Stimulated activated naive CD8-positive, alpha-beta T cell treated with anti-CD3 and anti-CD28 coated beads, Interleukin-15, Interleukin-2, amounts not matched to agents 100 U/mL and 50 U/mL, for 24 hours (primary cell): Measurements from ENCODE around the gene NMNAT1.
"Not testable (repeated sequence)": the region's sequence is repeated elsewhere in the genome, so short reads cannot be mapped to it uniquely, and the experiment has no call there.

ENCODE experiments used
- ATAC-seq: fragments of 150-1000 bp; cut with Tn5 transposase; one replicate; pipeline ENCODE4 v1.10.0; 2021
- DNase-seq: peaks from one replicate; pipeline ENCODE4 v3.0.0; 2021

Gene NMNAT1

DNA sequence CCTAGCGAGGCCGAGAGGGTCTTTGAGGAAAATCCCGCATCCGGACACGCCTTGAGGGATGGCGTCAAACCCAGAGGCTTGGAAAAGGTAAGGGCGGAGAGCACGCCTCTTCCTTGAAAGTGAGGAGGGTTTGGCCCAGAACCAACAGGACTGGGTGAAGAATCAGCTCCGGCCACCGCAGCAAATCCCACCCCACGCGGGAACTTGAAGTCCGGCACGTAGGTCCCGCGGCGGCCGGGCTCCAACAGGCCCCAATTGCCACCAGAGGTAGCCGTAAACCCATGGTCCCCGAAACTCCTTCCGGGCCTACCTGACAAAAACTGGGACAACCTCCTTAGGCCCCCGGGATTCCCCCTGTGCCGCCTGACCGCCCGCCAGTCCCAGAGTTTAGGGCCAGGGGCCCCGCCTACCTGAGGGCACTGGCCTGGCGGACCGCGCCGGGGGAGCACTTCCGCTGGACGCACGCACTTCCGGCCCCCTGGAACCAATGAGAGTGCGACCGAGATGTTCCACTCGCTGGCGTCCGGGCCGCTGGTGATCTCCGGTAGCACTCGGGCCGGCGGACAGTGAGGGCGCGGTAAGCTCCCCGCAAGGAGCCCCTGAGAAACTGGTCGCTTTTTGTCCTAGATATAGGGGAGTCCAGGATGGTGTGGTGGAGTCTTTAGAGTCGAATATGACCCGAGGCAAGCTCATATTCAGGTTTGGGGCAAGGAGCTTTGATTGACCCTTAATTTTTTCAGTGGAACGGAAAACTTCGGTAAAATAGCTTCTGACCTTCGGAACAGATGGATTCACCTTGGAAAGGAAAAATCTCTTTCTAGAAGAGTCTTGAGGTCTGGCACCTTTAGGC lies at the start of gene NMNAT1, which contains the start of gene LZIC:
Gene NMNAT1, plus strand, starts transcription at position 537 of the 850 bp plus-strand sequence. CDS start 28,599 bp downstream, outside the sequence.
Gene LZIC, minus strand, starts transcription at position 453 of the 850 bp plus-strand sequence. CDS start 6,772 bp downstream, outside the sequence.
- ATAC-seq (peak; percentile 98), DNase-seq (peak; percentile 94)

DNA sequence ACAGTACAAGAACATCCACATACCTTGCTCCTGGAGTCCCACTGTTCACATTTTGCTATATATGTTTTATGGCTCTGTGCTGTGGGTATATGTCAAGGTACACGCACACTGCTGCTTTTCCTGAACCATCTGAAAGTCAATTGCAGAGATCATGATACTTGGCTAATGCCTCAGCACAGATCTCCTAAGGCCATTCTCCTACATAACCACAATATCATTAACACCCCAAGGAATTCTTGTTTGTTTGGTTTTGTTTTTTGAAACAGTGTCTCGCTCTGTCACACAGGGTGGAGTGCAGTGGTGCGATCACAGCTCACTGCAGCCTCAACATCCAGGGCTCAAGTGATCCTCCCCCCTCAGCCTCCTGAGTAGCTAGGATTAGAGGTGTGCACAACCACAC lies 49.2 kb upstream of the NMNAT1 start:
- no peak for DNase-seq
- no peak for ATAC-seq

DNA sequence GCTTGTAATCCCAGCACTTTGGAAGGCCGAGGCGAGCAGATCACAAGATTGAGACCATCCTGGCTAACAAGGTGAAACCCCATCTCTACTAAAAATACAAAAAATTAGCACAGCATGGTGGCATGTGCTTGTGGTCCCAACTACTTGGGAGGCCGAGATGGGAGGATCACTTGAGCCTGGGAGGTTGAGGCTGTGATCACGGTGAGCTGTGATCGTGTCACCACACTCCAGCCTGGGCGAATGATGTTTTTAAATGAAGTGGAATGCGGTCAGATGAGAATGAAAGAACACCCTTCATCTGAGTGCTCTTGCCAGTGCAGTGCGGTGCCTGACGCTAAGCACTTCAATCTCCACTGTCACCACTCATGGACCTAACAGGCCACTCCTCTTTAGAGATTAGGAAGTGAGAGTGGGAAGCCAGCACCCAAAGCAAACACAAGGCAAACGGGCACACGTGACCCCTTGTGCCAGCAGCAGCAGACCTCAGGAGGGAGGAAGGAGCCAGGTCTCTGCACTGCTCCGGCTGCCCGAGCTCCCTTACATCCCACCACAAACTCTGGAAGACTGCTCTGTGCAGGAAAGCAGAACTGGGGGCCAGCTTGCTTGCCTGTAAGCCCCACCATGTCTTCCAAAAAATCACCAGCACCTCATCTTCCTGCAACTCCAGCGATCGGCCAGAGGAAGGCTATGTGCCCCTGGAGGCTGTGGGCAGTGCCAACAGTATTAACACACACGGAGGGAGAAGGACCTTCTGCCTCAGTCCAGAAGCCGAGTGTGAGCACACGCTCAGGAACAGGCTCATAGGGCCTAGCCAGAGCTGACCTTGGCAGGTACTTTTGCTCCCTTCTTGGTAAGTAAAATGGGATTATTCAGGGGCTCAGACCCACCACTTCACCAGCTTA lies 42.9 kb upstream of the NMNAT1 start:
- no peak for DNase-seq

DNA sequence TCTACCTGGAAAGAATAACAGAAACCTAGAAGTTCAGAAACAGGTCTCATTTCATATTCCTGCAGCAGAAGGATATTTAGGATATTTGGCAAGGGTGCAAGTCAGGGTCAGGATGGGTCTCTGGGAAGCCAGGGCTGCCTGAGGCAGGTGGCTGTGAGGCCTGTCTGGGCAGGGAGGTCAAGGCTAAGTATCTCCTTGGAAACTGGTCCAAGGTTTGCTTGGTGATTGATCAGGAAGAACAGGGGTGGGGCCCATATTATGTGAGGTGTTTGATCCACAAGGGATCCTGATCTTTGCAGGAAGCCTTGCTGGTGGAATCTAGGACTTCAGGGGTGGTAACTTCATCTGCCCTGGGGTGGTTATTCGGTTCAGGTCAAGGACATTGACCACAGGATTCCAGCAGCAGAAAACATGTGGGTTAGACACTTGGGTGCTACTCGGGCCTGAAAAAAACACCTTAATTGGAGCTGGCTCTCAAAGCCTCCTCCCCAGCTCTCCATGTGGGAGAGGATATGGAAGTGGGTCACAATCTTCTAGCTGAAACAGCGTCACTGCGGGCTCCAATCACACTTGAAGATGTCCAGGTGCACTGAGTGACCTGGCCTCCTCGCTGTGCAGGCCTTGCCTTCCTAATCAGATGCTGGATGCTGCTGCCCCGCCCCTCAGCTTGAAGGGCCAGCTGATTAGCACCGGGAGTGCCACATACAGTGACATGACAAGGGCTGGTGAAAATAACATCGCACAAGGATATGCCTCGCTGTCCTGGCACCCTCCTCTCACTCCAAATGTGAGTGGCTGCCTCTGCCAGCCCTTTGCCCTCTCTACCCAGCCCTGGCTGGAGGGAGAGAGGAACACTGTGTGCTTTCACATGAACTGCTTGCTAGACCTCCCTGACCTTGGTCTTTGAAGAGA lies 41.9 kb upstream of the NMNAT1 start:
- no peak for ATAC-seq
- DNase-seq: no peak

More for the DNA sequence above, 42.9 kb upstream of the NMNAT1 start:
- ATAC-seq: peak; percentile 9

DNA sequence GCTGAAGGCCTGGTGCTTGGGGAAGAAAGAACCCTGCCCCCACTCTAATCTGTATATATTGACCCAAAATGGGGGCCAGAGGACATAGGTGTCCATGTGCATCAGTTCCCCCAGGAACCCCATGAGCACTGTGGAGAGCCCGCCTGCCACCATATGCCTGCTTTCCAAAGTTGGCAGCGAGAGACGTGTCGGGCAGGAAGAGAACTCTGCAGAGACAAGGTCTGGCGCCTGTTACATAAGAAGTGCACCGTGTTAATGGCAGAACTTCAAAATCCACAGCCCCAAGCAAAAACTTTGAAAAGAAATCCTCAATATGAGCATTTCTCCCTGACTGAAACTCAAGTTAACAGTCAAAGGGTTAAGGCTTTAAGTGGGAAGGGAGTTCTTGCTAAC lies 41.2 kb upstream of the NMNAT1 start:
- ATAC-seq (no peak), DNase-seq (no peak)

DNA sequence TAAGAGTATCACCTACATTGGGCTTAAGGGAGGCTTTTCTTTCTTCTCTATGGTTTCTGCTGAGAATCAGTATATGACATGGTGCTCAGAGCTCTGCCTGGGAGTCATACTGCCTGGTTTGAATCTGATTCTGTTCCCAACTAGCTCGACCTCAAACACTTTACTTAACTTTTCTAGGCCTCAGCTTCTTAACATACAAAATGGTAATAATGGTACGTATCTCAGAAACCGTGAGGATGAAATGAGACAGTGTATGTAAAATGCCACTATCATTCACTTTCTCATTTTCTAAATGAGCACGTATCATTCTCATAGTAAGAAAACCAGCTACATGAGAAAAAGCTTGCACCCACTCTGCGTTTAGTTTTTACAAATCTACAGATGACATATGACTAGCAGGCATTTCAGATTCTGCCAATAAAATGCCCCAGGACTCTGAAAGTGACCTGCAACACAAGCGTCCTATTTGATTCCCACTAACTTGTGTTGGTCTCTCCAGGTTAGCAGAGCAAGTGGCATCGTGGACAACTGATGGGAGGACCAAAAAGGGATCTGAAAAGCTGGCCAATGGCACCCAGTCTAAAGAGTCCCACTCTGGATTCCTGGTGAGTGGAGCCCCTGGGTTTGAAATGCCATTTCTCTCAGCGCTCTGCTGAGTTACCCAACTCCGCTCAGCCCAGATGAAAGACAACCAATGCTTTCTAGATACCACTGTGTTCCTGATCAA lies 39.3 kb upstream of the NMNAT1 start:
- DNase-seq (no peak), ATAC-seq (peak; percentile 70)

DNA sequence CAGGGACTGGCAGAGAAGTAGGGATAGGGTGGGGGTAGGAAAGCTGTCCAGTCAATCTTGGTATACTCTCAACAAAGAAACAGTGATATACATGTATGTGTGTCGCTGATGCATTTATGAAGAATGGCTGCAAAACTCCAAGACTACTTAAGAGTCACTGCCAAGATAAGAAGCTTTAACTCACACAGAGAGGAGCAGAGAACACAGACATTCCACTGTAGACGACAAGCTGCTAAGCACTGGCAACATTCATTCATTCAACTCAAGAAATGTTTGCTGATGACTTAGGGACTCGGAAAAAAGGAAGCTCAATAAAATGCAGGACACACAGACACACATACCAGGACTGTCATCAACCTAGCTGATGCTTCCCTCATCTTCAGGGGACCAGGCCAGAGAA lies 38.7 kb upstream of the NMNAT1 start:
- DNase-seq: no peak
- ATAC-seq: no peak

DNA sequence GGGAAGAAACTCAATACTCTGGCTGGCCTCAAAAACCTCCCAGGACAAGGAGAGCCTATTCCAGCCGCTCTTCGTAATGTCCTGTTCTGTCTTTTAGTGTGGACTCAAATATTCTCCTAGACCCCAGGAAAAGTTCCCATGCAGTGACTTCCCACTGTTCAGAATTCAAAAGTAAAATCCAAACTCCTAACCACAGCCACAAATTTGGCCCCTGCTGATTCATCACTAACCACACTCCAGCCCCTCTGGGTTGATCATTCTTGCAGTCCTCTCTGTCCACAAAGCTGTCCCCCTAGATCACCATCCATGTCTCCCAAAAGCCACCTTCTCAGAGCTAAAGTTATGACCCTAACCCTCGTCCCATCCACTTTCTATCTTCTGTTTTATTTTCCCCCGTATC lies 38.3 kb upstream of the NMNAT1 start:
- no peak for ATAC-seq
- DNase-seq: no peak

DNA sequence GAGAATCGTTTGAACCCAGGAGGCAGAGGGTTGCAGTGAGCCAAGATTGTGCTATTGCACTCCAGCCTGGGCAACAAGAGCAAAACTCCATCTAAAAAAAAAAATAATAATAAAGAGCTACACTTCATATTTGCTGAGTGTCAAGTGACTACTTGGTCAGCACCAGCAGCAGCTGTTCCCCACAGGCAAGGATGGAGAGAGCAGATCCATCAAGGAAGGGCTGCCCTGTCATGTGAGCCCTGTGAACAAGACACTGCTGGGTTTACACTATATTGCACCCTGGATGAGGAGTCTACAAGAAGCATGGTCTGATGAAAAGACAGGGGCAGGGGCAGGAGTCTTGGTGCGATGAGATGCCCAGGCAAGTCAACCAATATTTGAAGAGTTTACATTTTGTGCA lies 36.8 kb upstream of the NMNAT1 start:
- no peak for DNase-seq
- no peak for ATAC-seq

DNA sequence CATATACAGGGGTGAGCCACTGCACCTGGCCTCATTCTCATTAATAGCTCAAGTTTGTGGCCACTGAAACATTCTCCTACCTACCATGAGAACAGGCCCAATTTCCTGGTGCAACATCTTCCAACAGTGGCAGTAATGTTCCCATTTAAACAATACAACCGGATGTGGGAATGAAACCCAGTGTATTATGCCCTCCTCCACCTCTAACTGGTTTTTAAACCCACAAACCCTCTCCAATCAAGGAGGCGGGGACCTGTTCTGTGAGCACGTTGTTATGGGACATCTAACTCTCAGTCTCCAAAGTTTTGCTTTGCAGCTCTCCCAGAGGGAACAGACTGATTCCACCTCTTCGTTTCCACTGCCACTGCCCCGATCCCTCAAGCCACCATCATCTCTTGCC lies 35.8 kb upstream of the NMNAT1 start:
- DNase-seq: no peak

DNA sequence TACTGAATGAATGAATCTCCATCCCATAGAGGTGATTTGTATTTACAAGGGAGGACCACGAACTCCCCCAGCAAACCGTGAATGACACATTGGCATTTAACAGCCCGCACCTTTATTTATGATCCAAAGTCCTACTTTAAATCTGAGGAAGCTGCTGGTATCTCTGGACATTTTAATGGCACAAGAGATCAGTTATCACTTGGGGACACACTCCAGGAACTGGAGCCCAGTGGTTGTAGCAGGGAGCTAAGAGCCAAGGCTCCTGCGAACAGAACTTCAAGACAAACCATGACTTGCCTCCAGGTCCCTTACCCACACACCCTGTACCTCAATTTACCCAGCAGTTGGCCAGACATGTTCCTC lies 34.4 kb upstream of the NMNAT1 start:
- ATAC-seq (no peak), DNase-seq (no peak)

More for the DNA sequence above, 35.8 kb upstream of the NMNAT1 start:
- no peak for ATAC-seq

DNA sequence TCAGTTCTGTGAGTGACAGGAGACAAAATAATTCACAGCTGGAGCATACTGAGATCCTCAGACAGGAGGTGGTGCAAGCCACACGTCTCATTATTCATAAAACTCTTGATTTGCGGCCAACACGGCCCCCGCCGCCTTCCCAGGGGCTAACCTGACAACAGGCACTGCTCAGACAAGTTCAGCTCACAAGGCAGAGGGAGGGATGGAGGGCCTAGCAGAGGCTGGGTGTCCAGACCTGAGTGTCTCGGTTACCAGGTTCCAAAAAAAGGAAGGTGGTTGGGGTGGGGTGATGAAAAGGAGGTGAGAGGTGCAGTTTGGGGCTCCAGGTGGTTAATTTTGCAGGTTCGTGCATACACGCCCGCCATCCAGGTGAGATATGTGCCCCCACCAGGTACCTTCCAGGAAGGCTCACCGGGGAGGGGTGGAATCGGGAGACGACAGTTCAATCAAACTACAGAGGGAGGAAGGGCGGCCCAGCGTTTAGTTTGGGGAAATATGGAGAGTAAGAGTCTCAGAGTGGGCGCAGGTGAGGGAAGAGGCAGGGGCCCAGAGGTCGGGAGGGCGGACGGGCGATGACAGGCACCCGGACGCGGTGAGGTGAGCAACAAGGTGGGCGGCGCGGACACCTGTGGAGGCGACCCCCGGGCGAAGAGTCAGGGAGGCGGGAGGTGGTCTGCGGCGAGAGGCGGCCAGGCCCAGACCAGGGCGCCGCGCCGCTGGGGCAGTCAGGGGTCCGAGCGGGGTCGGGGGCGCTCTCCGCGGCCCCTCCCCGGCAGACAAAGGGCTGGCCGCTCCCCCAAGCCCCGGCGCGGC lies 33.8 kb upstream of the NMNAT1 start:
- peak; percentile 54 for DNase-seq

DNA sequence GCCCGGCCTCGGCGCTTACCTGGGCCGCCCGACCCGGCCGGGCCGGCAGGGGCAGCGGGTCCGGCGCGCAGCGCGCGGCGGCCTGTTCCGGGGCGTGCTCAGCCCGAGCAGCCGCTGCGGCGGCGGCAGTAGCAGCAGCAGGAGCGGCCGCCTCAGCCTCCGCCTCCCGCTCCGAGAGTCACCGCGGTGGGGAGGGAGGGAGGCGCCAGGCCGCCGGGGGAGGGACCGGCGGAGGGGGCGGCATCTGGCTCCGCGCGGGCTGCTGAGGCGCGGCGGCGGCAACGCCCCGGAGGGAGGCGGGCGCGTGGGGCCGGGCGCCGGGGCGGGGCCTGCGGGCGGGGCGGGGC lies 33.2 kb upstream of the NMNAT1 start, which contains the start of gene CTNNBIP1:
Gene CTNNBIP1, minus strand, starts transcription at position 194 of the 347 bp plus-strand sequence. CDS start 38,205 bp downstream, outside the sequence.
- DNase-seq (no peak), ATAC-seq (peak; percentile 88)

More for the DNA sequence above, 33.8 kb upstream of the NMNAT1 start:
- no peak for ATAC-seq

DNA sequence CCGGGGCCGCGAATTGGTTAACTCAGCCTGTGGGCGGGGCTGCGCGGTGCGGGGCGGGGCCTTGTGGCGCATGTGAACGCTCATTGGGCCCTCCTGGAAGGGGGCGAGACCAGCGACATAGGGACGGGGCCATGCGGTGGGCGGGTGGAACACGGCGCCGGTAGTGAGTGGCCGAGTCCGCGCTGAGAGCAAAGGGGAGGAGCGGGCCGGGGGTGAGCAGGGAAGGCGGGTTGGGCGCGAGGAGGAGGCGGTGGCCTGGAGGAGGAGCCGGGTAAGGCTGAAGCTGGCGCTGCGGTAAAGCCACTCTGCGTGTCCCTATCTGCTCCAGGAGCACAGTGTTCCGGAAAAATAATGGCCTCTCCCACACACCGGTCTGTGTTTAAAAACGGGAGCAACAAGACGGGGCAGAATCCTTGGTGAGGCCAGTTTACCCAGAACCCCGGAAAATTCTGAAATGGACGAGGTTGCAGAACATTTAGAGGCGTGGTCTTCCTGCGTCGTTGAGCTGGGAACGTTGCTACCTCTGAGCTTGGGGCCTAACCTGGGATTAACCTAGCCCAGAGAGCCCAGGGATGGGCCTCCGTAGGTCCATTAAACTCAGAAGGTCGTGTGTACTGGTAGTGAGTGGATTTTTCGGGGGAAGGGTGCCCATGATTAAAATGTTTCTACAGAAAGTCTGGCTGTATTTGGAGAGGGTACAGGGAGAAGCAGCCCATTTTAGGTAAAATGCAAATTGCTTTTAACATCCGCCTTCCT lies 32.7 kb upstream of the NMNAT1 start:
- DNase-seq (peak; percentile 100), ATAC-seq (peak; percentile 98)

DNA sequence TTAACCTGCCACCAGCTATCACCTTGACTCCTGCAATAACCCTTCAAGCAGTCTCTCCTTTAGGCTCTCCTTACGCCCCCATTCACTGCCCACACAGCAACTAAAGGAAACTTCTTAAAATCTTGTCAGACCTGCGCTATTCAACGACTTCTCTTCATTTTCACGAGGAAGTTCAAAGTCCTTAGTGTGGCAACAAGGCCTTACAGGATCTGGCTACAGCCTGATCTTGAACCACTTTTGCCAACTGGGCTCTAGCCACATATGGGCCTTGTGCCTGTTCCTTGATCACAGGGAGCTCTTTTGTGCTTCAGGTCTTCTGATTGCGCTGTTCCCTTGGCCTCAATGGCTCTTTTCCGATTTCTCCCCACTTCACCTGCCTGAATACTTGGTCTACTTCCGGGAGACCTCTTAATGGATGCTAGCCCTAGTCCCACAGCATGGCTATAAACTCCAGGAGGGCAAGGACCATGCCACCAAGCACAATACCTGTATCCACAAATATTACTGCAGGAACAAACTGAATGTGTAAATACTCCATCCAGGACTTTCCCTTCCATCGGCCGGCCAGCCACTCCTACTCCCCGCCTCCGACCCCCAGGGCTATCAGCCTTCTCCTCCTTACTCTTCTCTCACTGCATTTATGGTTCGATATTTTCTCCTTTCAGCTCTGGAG lies 30.9 kb upstream of the NMNAT1 start:
- no peak for ATAC-seq
- no peak for DNase-seq

DNA sequence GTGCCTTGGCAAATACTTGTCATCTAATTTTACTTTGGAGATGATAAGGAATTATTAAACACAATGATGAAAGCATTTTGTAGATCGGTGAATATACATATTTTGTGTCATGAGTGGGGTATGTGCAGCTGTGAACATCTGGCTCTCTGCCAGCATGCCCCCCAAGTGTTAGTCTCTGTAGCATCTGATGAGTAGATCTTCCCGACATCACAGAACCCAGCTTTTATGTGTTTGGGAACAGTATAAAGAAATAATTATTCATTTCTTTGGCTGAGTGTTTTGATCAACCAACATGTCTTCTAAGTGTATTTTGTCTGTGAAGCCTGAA lies 28.7 kb upstream of the NMNAT1 start:
- DNase-seq: no peak
- no peak for ATAC-seq

DNA sequence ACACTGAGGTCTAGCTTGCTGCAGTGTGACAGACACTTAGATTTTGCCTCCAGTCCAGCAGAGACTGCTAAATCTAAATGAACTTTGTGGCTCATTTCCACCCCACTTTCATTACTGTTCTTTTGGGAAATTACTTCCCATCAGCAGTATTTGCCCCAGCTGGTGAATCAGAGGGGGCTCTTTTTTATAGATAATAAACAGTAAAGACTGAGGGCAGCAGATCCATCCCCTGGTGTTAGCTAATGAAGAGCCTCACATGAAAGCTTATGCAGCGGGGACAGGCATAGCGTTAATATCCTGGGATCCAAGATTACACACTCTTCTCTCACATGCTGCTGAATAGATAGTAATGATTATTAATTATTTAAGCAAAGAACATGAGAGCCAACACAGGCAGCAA lies 26.8 kb upstream of the NMNAT1 start:
- no peak for ATAC-seq
- DNase-seq: no peak

DNA sequence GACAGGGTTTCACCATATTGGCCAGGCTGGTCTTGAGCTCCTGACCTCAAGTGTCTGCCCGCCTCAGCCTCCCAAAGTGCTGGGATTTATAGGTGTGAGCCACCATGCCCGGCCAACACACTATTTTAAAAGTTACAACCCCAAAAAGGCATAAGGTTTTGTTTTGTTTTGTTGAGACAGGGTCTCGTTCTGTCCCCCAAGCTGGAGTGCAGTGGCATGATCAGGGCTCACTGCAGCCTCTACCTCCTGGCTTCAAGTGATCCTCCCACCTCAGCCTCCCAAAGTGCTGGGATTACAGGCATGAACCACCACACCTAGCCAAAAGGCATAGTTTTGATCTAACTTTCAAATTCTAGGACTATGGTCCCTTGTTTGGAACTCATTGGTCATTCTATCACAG lies 25.8 kb upstream of the NMNAT1 start:
- ATAC-seq, DNase-seq: not testable (repeated sequence)

DNA sequence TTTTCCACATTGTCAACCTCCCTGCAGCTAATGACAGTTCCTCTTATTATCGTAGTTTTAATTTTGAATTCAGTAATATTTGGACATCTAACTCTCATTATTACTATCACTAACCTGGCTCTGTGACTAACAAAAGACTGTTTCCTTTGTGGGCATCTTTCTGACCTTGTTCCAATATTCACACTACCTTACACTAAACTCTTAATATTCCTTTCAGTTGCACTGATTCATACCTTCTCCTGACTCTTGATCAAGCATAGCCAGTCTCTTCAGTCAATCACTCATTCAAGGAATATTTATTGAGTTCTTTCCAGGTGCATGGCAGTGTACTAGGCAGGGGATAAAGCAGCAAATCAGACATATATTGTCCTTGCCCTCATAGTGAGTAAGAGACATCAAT lies 25.4 kb upstream of the NMNAT1 start:
- ATAC-seq: no peak
- no peak for DNase-seq
